Adrenal gland (tissue), 5 donors: ENCODE data around the gene BABAM2.

ENCODE experiments used
- POLR2A ChIP-seq, 2 donors: fragments of 450-650 bp; IDR thresholded peaks; one replicate each; pipeline ENCODE4 v1.6.1; 2017; ENCODE audit warnings: antibody characterized with exemption in 2 of 2, mild to moderate bottlenecking in 2 of 2, moderate library complexity in 1 of 2
- TF ChIP-seq, protein P1 (sequence below), 6 experiments: fragments of 450-650 bp in 4 of 6; fragments of 200-600 bp in 2 of 6; sonication (generic) in 1 of 6; IDR thresholded peaks; 1 replicate in 5 of 6; 2 replicates in 1 of 6; pipeline versions ENCODE4 v1.5.1 to v1.8.0; 2016 to 2021; ENCODE audit warnings: antibody characterized with exemption in 6 of 6, mild to moderate bottlenecking in 2 of 6, moderate library complexity in 1 of 6
- donor health status: DM: no; HTN: no; CAD: no.

- TF ChIP-seq, protein P1, sequence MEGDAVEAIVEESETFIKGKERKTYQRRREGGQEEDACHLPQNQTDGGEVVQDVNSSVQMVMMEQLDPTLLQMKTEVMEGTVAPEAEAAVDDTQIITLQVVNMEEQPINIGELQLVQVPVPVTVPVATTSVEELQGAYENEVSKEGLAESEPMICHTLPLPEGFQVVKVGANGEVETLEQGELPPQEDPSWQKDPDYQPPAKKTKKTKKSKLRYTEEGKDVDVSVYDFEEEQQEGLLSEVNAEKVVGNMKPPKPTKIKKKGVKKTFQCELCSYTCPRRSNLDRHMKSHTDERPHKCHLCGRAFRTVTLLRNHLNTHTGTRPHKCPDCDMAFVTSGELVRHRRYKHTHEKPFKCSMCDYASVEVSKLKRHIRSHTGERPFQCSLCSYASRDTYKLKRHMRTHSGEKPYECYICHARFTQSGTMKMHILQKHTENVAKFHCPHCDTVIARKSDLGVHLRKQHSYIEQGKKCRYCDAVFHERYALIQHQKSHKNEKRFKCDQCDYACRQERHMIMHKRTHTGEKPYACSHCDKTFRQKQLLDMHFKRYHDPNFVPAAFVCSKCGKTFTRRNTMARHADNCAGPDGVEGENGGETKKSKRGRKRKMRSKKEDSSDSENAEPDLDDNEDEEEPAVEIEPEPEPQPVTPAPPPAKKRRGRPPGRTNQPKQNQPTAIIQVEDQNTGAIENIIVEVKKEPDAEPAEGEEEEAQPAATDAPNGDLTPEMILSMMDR (IDR thresholded peaks at IDR 0.05), result no peak
- no peak for TF ChIP-seq POLR2A (IDR thresholded peaks at IDR 0.05)
Measured at GRCh38 chr2:27992787-27993401, 102.4 kb downstream of the BABAM2 start.
